SIG-M5 (cell line): ENCODE data around the gene SDR9C7.
"Not testable (repeated sequence)": the region's sequence is repeated elsewhere in the genome, so short reads cannot be mapped to it uniquely, and the experiment has no call there.

ENCODE experiments used
- DNase-seq: peaks from one replicate; lab custom pipeline; 2025; lab: John Stamatoyannopoulos, UW

Gene SDR9C7

GRCh38 chr12:56916296-56916995, 17.8 kb downstream of the SDR9C7 start:
- no peak for DNase-seq

GRCh38 chr12:56914724-56915123, 19.5 kb downstream of the SDR9C7 start:
- DNase-seq = no peak

GRCh38 chr12:56914256-56914655, 20.0 kb downstream of the SDR9C7 start:
- no peak for DNase-seq

GRCh38 chr12:56909403-56909802, 24.8 kb downstream of the SDR9C7 start:
- not testable (repeated sequence) for DNase-seq

- DNase-seq = no peak
Observed at GRCh38 chr12:56908136-56908535, 26.1 kb downstream of the SDR9C7 start.

- no peak for DNase-seq
Observed at GRCh38 chr12:56905852-56906251, 28.4 kb downstream of the SDR9C7 start.

- no peak for DNase-seq
Observed at GRCh38 chr12:56903374-56903773, 30.8 kb downstream of the SDR9C7 start.

- not testable (repeated sequence) for DNase-seq
Observed at GRCh38 chr12:56901313-56901712, 32.9 kb downstream of the SDR9C7 start.

GRCh38 chr12:56900583-56900982, 33.6 kb downstream of the SDR9C7 start:
- no peak for DNase-seq

- DNase-seq = no peak
Observed at GRCh38 chr12:56898938-56899337, 35.3 kb downstream of the SDR9C7 start.

- no peak for DNase-seq
Observed at GRCh38 chr12:56897844-56898361, 36.3 kb downstream of the SDR9C7 start.

- no peak for DNase-seq
Observed at GRCh38 chr12:56896082-56896481, 38.1 kb downstream of the SDR9C7 start.

- DNase-seq = no peak
Observed at GRCh38 chr12:56894698-56895368, 39.4 kb downstream of the SDR9C7 start.

- DNase-seq = not testable (repeated sequence)
Observed at GRCh38 chr12:56891885-56892284, 42.3 kb downstream of the SDR9C7 start.

- no peak for DNase-seq
Observed at GRCh38 chr12:56886319-56886718, 47.9 kb downstream of the SDR9C7 start.

- DNase-seq = no peak
Observed at GRCh38 chr12:56885316-56885715, 48.9 kb downstream of the SDR9C7 start.

- DNase-seq = no peak
Observed at GRCh38 chr12:56884421-56884820, 49.8 kb downstream of the SDR9C7 start.

- DNase-seq = not testable (repeated sequence)
Observed at GRCh38 chr12:56882407-56882806, 51.8 kb downstream of the SDR9C7 start.

- DNase-seq = no peak
Observed at GRCh38 chr12:56880125-56880992, 53.8 kb downstream of the SDR9C7 start.

- not testable (repeated sequence) for DNase-seq
Observed at GRCh38 chr12:56879240-56880124, 54.7 kb downstream of the SDR9C7 start.

GRCh38 chr12:56878010-56878339, 56.2 kb downstream of the SDR9C7 start:
- DNase-seq = no peak
